GM18858 (cell line): Measurements from ENCODE around the gene PTPRN2.

Source experiments
- ATAC-seq: cut with Tn5 transposase; IDR thresholded peaks from one replicate; pipeline ENCODE4 v1.9.1; 2021; ENCODE audit not compliant: unreplicated experiment

Gene PTPRN2

GRCh38 chr7:158028290-158028941, 559.2 kb downstream of the PTPRN2 start:
- no peak for ATAC-seq

DNA sequence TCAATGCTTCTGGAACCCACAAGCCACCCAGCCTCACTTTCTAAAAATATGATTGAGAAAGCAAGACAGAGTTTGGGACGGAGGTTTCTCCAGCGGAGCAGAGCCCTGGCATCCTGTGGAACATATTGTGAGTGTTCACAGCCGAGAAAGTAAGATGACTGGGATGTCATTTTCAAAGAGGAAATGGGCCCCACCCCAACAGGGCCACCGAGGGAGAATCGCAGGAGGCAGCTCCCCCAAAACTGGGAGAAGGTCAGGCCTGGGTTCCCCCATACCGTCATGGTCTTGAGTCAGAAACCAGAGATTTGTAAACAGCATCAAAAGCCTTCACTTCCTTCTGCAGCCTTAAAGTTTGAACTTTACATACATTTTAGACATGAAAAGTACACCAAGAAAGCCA, 560.0 kb downstream of the PTPRN2 start:
- ATAC-seq: no peak

- ATAC-seq: no peak
Measured at GRCh38 chr7:158026636-158027265, 560.9 kb downstream of the PTPRN2 start.

DNA sequence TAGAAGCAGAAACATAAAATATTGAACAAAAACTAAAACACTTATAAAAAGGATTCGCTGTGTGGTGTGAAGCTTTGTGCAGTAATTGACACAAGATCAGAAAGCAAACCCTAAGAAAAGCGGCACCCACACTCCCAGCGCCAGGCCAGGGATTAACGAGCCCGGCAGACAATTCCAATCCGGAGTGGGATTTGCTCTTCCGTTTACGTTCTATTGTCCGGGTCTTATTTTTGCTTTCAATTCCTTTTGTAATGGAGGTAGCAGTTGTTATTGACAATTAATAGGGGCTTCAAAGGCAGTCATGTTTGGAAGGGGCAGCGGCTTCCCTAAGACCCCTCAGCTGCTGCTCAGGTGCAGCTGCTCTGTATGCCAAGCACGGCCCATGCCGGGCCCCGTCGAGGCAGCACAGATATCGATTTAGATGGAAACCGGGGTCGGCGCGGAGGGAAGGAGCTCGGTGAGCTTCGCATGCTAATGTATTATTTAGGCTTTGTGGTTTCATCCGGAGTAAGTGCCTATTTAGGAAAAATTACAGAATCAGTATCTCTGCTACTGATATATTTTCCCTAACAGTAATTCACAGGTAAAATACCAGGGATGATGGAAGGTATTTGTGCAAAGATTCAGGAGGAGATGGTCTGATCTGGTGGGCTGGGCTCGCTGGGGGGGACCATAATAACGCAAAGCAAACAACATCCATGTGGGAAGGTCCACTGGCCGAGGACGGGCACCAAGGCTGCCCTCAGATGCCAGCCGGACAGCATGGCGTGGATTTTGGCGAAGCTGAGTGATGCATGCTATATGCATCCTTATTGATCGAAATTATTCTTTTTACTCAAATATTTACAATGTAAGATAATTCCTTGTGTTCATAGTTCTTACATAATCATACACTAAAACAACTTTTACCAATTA, 561.7 kb downstream of the PTPRN2 start:
- ATAC-seq: no peak

DNA sequence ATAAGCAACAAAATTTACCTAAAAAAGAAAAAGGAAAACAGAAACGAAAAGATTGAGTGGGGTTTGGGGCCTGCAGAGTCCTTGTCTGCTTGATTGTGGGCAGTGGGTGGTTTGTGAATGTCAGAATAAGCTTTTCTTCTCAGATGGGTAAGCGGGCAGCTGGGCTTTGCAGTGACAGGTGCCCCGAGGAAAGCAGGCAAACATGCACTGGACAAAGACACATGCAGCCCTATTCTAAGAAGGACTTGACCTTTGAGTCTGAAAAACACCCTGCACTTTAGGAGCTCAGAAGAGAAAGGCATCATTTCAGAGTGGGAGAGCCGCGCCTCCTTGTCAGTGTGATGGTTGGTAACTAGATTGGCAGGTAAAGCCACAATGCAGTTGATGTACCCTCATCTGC, 562.7 kb downstream of the PTPRN2 start:
- ATAC-seq: no peak

DNA sequence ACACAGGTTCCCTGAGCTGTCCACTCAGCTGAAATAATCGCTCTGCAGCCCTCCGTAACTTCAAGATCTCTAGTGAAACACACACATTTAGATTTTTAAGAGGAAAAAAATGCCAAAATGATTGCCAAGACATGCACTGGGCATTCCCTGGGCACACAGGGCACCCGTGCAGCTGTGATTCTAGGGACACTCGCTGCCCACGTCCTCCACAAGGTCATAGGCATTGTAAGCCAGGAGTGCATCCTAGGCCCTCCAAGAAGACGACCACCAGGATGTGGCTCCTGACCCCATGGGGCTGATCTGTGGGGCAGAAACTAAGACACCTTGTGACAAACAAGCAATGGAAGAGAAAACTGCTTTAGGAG, 563.3 kb downstream of the PTPRN2 start:
- no peak for ATAC-seq

GRCh38 chr7:158023681-158024350, 563.8 kb downstream of the PTPRN2 start:
- no peak for ATAC-seq

DNA sequence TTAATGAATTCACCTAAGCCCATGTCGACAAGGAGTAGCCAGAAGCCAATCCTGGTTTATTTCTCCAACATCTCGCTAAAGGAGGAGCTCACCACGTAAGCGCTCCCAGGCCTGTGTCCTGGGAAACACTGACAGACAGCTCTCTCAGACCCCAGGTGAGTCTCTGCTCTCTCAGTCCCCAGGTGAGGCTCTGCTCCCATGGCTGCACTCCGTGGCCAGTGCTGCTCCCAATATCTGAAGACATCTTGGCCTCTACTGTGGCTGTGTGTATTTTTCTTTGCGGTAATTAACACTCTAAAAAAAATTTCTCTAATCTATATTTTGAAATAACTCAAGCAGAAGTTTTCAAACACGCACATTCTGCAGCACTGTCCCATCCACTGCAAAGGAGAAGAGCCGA, 564.5 kb downstream of the PTPRN2 start:
- no peak for ATAC-seq

- no peak for ATAC-seq
Measured at GRCh38 chr7:158022601-158023000, 565.0 kb downstream of the PTPRN2 start.

DNA sequence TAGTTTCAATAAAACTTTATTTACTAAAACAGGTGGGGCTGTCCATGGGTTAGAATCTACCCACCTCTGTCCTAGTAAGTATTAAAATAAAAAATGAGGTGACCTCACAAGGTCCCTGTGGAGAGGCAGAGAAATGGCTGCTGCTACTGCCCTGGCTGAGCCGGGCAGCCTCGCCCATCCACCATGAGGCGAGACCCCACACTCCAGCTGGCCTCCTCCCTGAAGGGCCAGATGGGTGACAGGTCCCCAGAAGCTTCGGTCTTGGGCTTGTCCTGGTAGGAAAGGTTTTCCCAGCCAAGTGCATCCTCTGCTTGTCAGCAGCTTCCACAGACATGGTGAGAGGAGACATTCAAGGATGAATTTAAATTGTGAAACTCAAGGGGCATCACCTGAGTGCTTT, 565.8 kb downstream of the PTPRN2 start:
- ATAC-seq: no peak

- ATAC-seq: no peak
Measured at GRCh38 chr7:158020706-158021095, 566.9 kb downstream of the PTPRN2 start.

- no peak for ATAC-seq
Measured at GRCh38 chr7:158019726-158020705, 567.6 kb downstream of the PTPRN2 start.

DNA sequence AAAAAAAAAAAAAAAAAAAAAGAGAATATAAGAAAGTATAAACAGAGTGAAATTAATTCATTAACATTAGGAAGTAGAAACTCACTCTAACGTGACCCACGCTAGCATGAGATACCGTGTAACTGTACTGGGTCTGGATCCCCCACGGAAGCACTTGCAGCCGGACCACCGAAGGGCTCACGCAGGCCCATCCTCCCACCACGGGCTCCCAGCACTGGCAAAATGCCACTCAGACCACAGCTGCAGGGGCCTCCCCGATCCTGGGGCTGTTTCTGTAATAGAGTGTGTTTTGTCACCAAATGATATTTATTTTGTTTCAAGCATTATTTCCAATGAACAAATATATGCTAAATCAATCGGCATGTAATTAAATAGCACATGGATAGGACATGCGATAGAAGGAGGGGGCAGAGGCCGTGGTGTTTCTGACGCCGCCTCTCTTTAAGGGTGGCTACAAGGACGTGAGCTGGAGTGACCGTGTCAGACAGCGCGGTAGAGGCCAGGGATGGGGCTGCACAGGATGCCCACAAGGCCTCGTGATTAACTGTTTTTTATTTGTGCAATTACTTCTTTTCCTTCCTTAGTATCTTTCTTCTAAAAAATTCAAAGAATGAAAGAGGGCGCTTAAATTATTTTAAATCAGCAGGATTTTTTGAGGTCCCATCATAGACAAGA, 568.5 kb downstream of the PTPRN2 start:
- ATAC-seq: no peak

- ATAC-seq: no peak
Measured at GRCh38 chr7:158018098-158018762, 569.4 kb downstream of the PTPRN2 start.

DNA sequence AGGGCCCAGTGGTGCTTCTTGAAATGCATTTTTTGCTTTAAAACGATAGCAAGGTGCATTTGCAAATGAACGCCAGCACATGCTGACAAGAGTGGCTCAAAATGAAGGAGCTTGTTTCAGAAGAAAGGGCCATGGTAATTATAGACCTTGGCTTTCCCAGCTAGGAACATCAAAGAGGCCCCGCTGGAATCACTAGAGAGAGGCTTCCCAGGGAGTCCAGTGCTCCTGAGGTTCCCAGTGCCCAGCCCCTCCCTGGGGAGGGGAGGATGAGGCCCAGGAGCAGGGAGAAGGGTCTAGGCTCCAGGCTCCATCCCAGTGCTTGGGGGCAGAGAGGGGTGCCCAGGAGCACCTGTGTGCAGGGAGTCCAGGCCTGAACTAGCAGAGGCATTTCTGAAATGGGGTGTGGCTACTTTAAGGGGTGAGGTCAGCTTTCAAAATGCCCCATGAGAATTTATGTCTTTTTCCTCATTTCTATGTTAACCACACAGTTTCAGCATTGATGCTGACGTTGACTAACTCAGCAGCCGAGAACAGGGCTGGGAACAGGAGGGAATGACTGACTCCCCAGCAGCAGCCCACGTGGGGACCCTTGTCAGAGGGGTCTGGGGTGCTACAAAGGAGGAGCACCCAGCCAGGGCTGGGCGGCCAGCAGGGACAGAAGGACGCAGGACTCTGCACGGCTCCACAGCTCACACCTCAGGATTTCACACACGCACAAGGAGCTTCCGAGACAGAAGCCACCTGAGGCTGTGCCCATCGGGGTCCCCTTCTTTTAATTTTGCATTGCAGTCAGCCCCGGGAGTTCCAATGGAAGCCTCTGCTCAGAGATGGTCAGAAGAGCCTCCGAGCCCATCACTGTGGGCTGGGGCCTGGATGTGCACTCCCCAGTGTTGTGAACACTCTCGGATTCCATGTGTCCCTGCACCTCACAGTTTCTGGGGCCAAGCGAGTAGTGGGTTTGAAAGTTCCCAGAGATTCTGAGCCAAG, 570.2 kb downstream of the PTPRN2 start:
- ATAC-seq: no peak

DNA sequence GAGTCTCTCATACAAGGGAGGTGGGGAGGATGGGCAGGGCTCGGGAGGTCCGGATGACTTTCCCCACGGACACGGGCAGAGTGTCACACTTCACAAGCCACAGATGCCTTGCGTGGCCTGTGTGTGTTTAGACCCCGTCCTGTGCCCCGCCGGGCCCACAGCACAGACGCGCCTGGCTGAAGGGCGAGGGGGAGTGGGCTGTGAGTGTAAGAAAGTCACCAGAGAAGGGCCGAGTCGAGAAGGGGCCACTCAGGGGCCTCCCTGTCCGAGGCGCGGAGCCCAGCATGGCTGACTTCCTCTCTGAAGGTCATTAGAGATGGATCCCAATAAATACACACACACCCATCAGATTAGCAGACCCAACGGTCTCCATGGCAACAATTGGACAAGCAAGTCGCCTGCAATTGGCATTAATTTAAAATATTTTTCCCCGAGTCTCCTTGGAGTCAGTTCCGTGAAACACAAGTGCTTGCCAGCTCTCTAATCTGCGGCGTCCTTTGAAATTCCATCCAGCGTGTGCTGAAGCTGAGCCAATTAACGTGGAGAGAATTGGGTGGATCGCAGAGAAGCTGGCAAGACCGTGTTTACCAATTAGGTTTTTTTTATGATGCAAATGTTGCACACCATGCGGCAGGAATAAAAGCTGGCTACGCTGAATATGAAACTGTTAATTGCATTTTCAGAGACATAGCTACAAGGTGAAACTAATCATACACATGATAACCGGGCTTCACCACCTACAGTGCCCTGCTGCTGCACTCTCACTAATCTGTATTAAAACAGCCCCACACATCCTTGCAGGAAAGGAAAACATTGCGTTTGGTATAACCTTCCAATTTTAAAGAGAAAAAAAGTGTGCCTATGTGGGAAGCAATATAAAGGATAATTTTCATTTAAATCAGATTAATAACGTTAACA, 571.2 kb downstream of the PTPRN2 start:
- no peak for ATAC-seq
